Aorta (tissue), 5 donors: ENCODE results near the gene KDM3B. TPM values are rescaled to one million over a fixed set of nuclear protein-coding genes. Genes with fewer than 3 reads are reported as not detected.

Source experiments
- ATAC-seq: fragments of 200-7000 bp; cut with Tn5 transposase; one replicate; pipeline ENCODE4 v1.9.1; 2022; ENCODE audit warnings: moderate library complexity; ENCODE audit not compliant: low FRiP score
- DNase-seq, 2 donors: peaks; one replicate each; pipeline ENCODE4 v3.0.0-alpha.2; 2020
- H3K27ac ChIP-seq, 2 donors: one replicate each; pipeline ENCODE4 v1.5.1; 2013; ENCODE audit warnings: low read length in 2 of 2, mild to moderate bottlenecking in 2 of 2, moderate library complexity in 2 of 2, control low read depth in 1 of 2, inconsistent platforms in 1 of 2, low read depth in 1 of 2
- H3K27me3 ChIP-seq, 2 donors: one replicate each; pipeline ENCODE4 v1.6.1; 2013; ENCODE audit warnings: control low read depth in 1 of 2, low read length in 1 of 2, mild to moderate bottlenecking in 1 of 2, moderate library complexity in 1 of 2; ENCODE audit not compliant: insufficient read depth in 2 of 2, control insufficient read depth in 1 of 2
- H3K36me3 ChIP-seq, 2 donors: one replicate each; pipeline ENCODE4 v1.6.1; 2013; ENCODE audit warnings: control low read depth in 1 of 2, low read length in 1 of 2, mild to moderate bottlenecking in 1 of 2; ENCODE audit not compliant: insufficient read depth in 2 of 2, control insufficient read depth in 1 of 2
- H3K4me1 ChIP-seq, 2 donors: one replicate each; pipeline ENCODE4 v1.6.1; 2013; ENCODE audit warnings: low read length in 2 of 2, control low read depth in 1 of 2, mild to moderate bottlenecking in 1 of 2, moderate library complexity in 1 of 2; ENCODE audit not compliant: insufficient read depth in 2 of 2, control insufficient read depth in 1 of 2
- H3K4me3 ChIP-seq, 2 donors: one replicate each; pipeline ENCODE4 v1.5.1; 2013; ENCODE audit warnings: low read length in 2 of 2, control low read depth in 1 of 2, mild to moderate bottlenecking in 1 of 2
- H3K9me3 ChIP-seq: one replicate; pipeline ENCODE4 v1.6.1; 2013; ENCODE audit warnings: mild to moderate bottlenecking, low read length; ENCODE audit not compliant: control insufficient read depth
- WGBS, 2 donors: extraction: QIAGEN DNeasy Blood & Tissue Kit; methylation state at CpG; one replicate each; pipeline ENCODE4 v1.1.7; 2013; 5-methylcytosine and 5-hydroxymethylcytosine counted together
- intact Hi-C, 2 donors: fragments of 100-400 bp; cut with DNase I; formaldehyde crosslinking; loops; one replicate each; pipeline versions ENCODE4 v1.14.2 to v1.15.0; 2022
- polyA plus RNA-seq, 2 donors: library from polyadenylated mRNA; stranded (reverse); fragments of 200-250 nt; gene quantifications; one replicate each; pipeline ENCODE4 v1.2.3, GENCODE V29; 2013
- total RNA-seq, 2 donors: library from RNA; stranded (reverse); fragmentation: NEBNext Ultra II Directional; extraction: Animal tissue kit (Norgen Biotek cat#: 25700); gene quantifications; one replicate each; pipeline ENCODE4 v1.2.1, GENCODE V29; 2021
- donor health status: healthy with polysubstance abuse.
- donor health status: Bipolar disorder and iron deficiency.
- donor health status: DM: no; HTN: no; CAD: no.
- donor health status: DM: no; HTN: no; CAD: no.
- donor health status: DM: yes; HTN: yes; CAD: no.

KDM3B gene
- total and polyA plus RNA-seq, 4 donors = 17.4 to 66.0 (median 41.6) TPM

DNA sequence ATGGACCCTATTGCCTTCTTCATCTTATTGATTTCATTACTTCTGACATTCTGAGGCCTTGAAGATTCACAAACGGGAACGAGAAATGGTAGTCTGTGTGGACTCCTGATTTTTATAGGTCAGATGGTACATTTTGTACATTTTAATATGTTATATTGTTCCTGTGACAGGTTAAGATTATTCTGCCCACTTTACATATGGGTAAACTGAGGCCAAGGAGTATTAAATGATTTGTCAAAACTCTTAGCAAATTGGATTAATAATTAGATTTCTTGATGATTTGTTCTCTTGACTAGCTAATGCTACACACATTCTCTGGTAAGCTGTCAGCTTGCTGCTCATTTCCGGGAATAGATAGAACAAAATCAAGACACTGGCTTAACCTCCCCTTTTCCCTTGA lies 12.5 kb upstream of the KDM3B start:
- H3K4me1 ChIP-seq = peaks cover 0 to 5% of the 10 kb centered on the region in 2 donors
- H3K36me3 ChIP-seq = peaks cover 0 to 1% of the 10 kb centered on the region in 2 donors
- H3K27me3 ChIP-seq = no peaks in the 10 kb centered on the region
- ATAC-seq = no peak
- no peak for DNase-seq
- H3K9me3 ChIP-seq = no peaks in the 10 kb centered on the region
- no peak overlapping the region for H3K4me3 ChIP-seq
- intact Hi-C loops = no loop called here
- H3K27ac ChIP-seq = no peak overlapping the region
- 84 to 87% methylated on average over 3 of the region's 3 CpGs for WGBS, 2 donors

DNA sequence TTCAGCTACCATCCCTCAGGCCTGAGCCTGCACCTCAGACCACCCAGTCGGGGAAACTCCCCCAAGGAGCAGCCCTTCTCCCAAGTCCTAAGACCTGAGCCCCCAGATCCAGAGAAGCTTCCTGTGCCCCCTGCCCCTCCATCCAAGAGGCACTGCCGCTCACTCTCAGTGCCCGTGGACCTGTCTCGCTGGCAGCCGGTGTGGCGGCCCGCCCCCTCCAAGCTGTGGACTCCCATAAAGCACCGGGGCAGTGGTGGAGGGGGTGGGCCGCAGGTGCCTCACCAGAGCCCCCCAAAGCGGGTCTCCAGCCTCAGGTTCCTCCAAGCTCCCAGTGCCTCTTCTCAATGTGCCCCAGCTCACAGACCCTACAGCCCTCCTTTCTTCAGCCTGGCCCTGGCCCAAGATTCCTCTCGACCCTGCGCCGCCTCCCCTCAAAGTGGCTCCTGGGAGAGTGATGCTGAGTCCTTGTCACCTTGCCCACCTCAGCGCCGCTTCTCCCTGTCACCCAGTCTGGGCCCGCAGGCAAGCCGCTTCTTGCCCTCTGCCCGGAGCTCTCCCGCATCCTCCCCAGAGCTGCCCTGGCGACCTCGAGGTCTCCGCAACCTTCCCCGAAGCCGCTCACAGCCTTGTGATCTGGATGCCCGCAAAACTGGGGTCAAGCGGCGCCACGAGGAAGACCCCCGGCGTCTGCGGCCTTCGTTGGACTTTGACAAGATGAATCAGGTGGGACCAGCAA lies 7.4 kb upstream of the KDM3B start:
- no peaks in the 10 kb centered on the region for H3K9me3 ChIP-seq
- intact Hi-C loops = no loop called here
- DNase-seq = no peak
- no peak overlapping the region for H3K4me3 ChIP-seq
- peaks cover 4 to 5% of the 10 kb centered on the region in 2 donors for H3K36me3 ChIP-seq
- 94 to 95% methylated on average over 32 of the region's 32 CpGs for WGBS, 2 donors
- no peak for ATAC-seq
- H3K27me3 ChIP-seq = no peaks in the 10 kb centered on the region
- no peak overlapping the region for H3K27ac ChIP-seq
- no peaks in the 10 kb centered on the region for H3K4me1 ChIP-seq

DNA sequence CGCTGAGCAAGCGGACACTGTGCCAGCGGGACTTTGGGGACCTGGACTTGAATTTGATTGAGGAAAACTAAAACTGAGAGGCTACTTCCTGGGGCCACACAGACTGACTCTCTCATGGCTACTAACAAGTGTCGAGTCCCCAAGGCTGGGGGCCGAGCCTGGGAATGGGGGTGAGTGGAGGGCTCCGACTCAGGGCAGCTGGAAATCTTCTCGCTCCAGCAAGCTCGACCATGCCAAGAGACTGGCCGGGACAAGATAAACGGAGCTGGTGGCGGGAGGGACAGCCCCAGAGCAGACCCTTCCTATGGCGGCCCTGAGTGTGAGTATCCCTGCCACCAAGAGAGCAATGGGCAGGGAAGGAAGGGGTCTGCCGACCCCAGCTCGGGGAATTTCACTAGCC lies 5.6 kb upstream of the KDM3B start:
- intact Hi-C loops = no loop called here
- Histone ChIP-seq H3K4me1 (peaks cover 0 to 3% of the 10 kb centered on the region in 2 donors), H3K9me3 (no peaks in the 10 kb centered on the region), H3K36me3 (peaks cover 4% of the 10 kb centered on the region in 2 donors), H3K4me3 (no peak overlapping the region), H3K27ac (no peak overlapping the region), H3K27me3 (no peaks in the 10 kb centered on the region)
- ATAC-seq (no peak), DNase-seq (no peak)
- WGBS, 2 donors = 92 to 94% methylated on average over 14 of the region's 14 CpGs

DNA sequence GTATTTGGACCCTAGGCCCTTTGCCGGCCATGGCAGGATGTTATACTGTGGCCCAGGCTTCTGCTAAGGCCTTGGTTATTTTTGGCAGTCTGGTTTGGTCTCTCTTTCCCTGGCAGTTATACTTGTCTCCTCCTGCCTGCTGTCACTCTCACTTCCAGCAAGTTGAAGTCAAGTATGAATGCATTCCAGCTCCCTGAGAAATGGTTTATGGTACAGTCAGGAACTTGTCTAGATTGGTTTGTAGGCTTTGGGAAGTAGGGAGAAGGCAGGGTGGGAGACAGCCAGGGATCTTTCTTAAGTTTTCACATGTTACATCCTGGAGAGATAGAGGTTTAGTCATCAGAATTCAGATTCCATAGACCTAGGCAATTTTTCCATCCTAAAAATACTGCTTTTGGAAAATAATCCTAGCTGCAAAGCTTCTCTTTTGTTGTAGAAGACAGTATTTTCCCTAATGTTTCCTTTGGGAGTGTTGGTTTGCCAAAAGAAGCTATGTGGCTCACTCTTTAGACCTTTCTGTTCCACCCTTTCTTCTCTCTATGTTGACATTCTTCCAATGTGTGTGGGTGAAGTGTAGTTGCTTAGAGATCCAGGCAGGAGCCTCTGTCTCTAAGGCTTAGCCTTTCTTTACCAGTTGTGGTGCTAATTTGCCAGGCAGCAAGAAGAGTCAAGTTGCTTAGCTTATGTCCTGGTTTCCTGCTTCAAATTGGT lies 2.5 kb upstream of the KDM3B start:
- intact Hi-C loops = no loop called here
- Histone ChIP-seq H3K27ac (peak overlapping the region in 1 of 2 donors; percentile 50), H3K4me3 (no peak overlapping the region), H3K27me3 (no peaks in the 10 kb centered on the region), H3K4me1 (peaks cover 1 to 3% of the 10 kb centered on the region in 2 donors), H3K36me3 (peaks cover 4% of the 10 kb centered on the region in 2 donors), H3K9me3 (no peaks in the 10 kb centered on the region)
- WGBS, 2 donors = 0 to 4% methylated on average over 1 of the region's 1 CpG
- DNase-seq (no peak), ATAC-seq (no peak)

DNA sequence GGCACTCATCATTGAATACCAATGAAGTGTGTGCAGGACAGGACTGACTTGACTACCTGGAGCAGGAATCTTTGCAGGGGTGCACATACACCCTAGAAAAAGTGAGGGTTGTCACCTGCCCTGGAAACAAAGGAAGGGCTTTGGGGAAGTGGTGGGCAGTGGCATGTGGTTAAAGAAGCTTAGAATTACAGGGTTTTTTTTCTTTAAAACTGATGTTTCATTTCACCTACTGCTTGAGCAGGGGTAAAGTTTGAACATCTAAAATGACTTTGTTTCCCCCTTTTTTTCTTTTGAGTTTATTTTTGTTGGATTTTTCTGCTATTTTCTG lies 2.0 kb upstream of the KDM3B start:
- ATAC-seq = no peak
- H3K27me3 ChIP-seq = no peaks in the 10 kb centered on the region

DNA sequence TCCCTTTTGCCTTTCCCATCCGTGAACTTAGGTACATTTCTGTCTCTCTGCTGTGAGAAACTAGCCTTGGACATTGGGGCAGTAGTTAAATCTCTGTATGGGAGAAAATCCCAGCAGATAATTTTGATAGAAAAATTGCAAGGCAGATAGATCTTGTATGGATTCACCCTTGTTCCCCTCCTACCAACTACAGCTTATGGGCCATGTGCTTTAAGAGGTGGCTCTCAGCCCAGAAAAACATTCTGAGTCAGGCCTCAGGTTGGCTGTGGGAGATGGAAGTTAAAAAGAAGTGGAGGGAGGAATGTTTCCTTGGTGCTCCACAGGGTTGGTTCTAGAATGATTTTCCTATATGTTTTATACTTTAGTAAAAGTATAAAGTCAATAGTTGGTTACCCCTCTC lies 1.4 kb upstream of the KDM3B start:
- DNase-seq (no peak), ATAC-seq (no peak)
- Histone ChIP-seq H3K27me3 (no peaks in the 10 kb centered on the region), H3K27ac (peak overlapping the region in 1 of 2 donors; percentile 44), H3K36me3 (peaks cover 4% of the 10 kb centered on the region in 2 donors), H3K4me1 (peaks cover 2 to 6% of the 10 kb centered on the region in 2 donors), H3K4me3 (no peak overlapping the region), H3K9me3 (no peaks in the 10 kb centered on the region)
- intact Hi-C loops = no loop called here
- WGBS, 2 donors = 74 to 82% methylated on average over 1 of the region's 1 CpG

More for the DNA sequence above, 2.0 kb upstream of the KDM3B start:
- peaks cover 2 to 6% of the 10 kb centered on the region in 2 donors for H3K4me1 ChIP-seq
- no peak for DNase-seq
- H3K9me3 ChIP-seq = no peaks in the 10 kb centered on the region
- peak overlapping the region in 1 of 2 donors; percentile 21 for H3K27ac ChIP-seq
- peaks cover 4% of the 10 kb centered on the region in 2 donors for H3K36me3 ChIP-seq
- no peak overlapping the region for H3K4me3 ChIP-seq
- intact Hi-C loops = no loop called here

DNA sequence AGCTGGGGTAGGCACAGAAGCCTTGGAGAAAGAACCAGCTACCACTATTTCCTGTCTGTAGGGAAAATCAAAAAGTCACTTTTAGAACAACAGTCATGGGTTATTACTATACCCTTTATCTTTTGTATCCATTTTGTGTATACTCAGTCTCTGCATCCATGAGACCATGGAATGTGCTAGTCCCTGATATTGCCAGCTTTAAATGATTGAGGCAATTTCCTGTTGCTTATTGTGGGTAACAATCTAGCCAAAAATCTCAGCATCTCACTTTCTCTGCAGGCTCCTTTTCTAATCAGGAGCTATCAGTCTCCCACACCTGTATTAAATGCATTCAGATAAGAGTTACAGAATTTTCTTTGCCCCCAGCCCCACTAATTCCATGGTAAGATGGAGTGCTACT lies 968 bp upstream of the KDM3B start:
- Histone ChIP-seq H3K9me3 (no peaks in the 10 kb centered on the region), H3K36me3 (peaks cover 4% of the 10 kb centered on the region in 2 donors), H3K27ac (peak overlapping the region in 1 of 2 donors; percentile 44), H3K4me3 (no peak overlapping the region), H3K4me1 (peaks cover 2 to 6% of the 10 kb centered on the region in 2 donors), H3K27me3 (no peaks in the 10 kb centered on the region)
- intact Hi-C loops = no loop called here
- DNase-seq (no peak), ATAC-seq (no peak)

DNA sequence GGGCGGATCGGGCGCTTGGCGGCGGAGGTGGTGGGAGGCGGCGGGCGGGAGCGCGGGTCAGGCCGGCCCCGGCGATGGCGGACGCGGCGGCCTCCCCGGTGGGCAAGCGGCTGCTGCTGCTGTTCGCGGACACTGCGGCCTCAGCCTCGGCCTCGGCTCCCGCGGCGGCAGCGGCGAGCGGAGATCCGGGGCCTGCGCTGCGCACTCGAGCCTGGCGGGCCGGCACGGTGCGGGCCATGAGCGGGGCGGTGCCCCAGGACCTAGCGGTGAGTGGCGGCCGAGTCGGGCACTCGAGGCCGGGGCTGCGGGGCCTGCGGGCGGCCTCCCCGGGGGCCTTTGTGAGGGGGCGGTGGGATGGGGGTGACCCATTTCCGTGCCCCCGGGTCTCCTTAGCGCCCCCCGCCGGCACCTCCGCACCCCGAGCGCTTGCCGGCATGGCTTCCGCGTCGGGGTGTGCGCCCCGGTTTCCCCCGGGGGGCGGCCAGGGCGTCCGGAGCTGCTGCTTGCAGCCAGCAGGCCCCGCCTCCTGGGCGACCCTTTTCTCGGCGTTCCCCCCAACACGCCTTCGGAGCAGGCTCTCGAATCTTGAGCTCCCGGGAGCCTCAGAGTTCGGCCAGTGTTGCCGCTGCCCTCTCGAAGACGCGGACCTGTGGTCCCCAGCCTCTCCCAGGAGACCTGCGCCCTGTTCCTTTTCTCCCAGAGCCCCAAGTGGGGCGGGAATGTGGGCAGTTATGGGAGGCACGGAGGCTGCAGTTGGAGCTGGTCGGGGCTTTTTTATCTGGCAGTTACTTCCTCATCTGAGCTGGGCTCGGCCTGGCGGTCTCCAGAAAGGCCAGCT lies 456 bp downstream of the KDM3B start:
- Histone ChIP-seq H3K36me3 (no peaks in the 10 kb centered on the region), H3K9me3 (no peaks in the 10 kb centered on the region), H3K4me3 (peak overlapping the region; percentile 66 to 94), H3K4me1 (peaks cover 2 to 6% of the 10 kb centered on the region in 2 donors), H3K27me3 (no peaks in the 10 kb centered on the region), H3K27ac (peak overlapping the region; percentile 66 to 81)
- ATAC-seq (peak; percentile 73), DNase-seq (peak; percentile 77 to 88)
- intact Hi-C loops = no loop called here
- 0% methylated on average over 50 to 88 of the region's 88 CpGs for WGBS, 2 donors
